Ovary (tissue), 3 donors: Measurements from ENCODE around the gene RTN1.

Experiments used
- EP300 ChIP-seq: sonication (generic); formaldehyde crosslinking; IDR thresholded peaks from one replicate; pipeline ENCODE4 v1.6.1; 2017; ENCODE audit warnings: antibody characterized with exemption
- POLR2A ChIP-seq: fragments of 450-650 bp; IDR thresholded peaks from one replicate; pipeline ENCODE4 v1.6.1; 2017; ENCODE audit warnings: antibody characterized with exemption, mild to moderate bottlenecking, moderate library complexity
- TF ChIP-seq, protein P1 (sequence below), 3 donors: fragments of 450-650 bp in 2 of 3; fragments of 200-600 bp in 1 of 3; IDR thresholded peaks; one replicate each; pipeline versions ENCODE4 v1.5.1 to v1.8.0; 2016 to 2022; ENCODE audit warnings: antibody characterized with exemption in 3 of 3, mild to moderate bottlenecking in 1 of 3
- donor health status: DM: no; HTN: no; CAD: no.

DNA sequence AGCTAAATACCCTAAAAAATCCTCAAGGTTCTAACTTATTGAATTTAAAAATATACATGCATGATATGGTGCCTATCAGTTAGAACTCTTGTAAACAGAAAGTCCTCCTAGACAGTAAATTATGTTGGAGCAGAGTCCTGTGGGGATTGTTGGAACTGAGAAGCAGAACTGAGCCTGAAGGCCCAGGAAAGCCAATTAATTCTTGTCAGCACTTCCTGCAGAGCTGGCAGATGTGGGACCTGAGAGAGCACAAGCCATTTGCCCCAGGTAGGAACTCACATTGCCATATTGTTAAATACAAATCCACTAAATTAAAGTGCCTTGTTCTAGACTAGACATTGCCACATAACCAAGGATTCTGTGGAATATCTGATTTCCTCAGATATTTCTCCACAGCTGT, 117.1 kb downstream of the RTN1 start:
- TF ChIP-seq, protein P1, sequence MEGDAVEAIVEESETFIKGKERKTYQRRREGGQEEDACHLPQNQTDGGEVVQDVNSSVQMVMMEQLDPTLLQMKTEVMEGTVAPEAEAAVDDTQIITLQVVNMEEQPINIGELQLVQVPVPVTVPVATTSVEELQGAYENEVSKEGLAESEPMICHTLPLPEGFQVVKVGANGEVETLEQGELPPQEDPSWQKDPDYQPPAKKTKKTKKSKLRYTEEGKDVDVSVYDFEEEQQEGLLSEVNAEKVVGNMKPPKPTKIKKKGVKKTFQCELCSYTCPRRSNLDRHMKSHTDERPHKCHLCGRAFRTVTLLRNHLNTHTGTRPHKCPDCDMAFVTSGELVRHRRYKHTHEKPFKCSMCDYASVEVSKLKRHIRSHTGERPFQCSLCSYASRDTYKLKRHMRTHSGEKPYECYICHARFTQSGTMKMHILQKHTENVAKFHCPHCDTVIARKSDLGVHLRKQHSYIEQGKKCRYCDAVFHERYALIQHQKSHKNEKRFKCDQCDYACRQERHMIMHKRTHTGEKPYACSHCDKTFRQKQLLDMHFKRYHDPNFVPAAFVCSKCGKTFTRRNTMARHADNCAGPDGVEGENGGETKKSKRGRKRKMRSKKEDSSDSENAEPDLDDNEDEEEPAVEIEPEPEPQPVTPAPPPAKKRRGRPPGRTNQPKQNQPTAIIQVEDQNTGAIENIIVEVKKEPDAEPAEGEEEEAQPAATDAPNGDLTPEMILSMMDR (IDR thresholded peaks at IDR 0.05), result no peak
- no peak for TF ChIP-seq POLR2A
- TF ChIP-seq EP300, result no peak
